Uterus (tissue), 4 donors: ENCODE data around the gene CXCL12. TPM values are rescaled to one million over a fixed set of nuclear protein-coding genes. Genes with fewer than 3 reads are reported as not detected.
A peak's percentile ranks its signal among the peaks of the same experiment; 100 is the strongest.

Experiments used
- DNase-seq, 2 donors: peaks; one replicate each; pipeline ENCODE4 v3.0.0-alpha.2; 2019 to 2020
- H3K27ac ChIP-seq, 2 donors: fragments of 200-600 bp; sonication (generic); 1 replicate in 1 of 2; 2 replicates in 1 of 2; pipeline ENCODE4 v1.5.1; 2016 to 2018
- H3K27me3 ChIP-seq, 2 donors: fragments of 200-600 bp; sonication (generic); one replicate each; pipeline ENCODE4 v1.5.1; 2018 to 2019; ENCODE audit warnings: control low read depth in 1 of 2
- H3K36me3 ChIP-seq, 2 donors: fragments of 200-600 bp; sonication (generic); one replicate each; pipeline ENCODE4 v1.5.1; 2019; ENCODE audit warnings: control low read depth in 1 of 2
- H3K4me1 ChIP-seq, 2 donors: fragments of 200-600 bp; sonication (generic); one replicate each; pipeline ENCODE4 v1.5.1; 2018 to 2019; ENCODE audit warnings: control low read depth in 1 of 2
- H3K4me3 ChIP-seq, 2 donors: fragments of 200-600 bp; sonication (generic); 1 replicate in 1 of 2; 2 replicates in 1 of 2; pipeline ENCODE4 v1.5.1; 2018 to 2019; ENCODE audit warnings: mild to moderate bottlenecking in 1 of 2
- H3K9me3 ChIP-seq, 2 donors: fragments of 200-600 bp; sonication (generic); one replicate each; pipeline ENCODE4 v1.5.1; 2019; ENCODE audit warnings: control low read depth in 1 of 2
- POLR2A ChIP-seq, 2 donors: fragments of 450-650 bp; IDR thresholded peaks; one replicate each; pipeline ENCODE4 v1.6.1; 2016; ENCODE audit warnings: antibody characterized with exemption in 2 of 2, mild to moderate bottlenecking in 1 of 2, moderate library complexity in 1 of 2
- intact Hi-C: fragments of 100-400 bp; cut with DNase I; formaldehyde crosslinking; loops from one replicate; pipeline ENCODE4 v1.15.1; 2023; ENCODE audit warnings: low total_unique reads
- total RNA-seq, 4 donors: library from RNA; depleted of rRNA in 3 of 4; stranded (reverse); fragments of >200 nt in 3 of 4; gene quantifications; one replicate each; pipeline versions ENCODE4 v1.1.0 to v1.2.4, GENCODE V29; 2014 to 2023
- TF ChIP-seq, protein P1 (sequence below), 4 experiments: fragments of 200-600 bp in 2 of 4; fragments of 450-650 bp in 2 of 4; sonication (generic) in 2 of 4; IDR thresholded peaks; one replicate each; pipeline ENCODE4 v1.5.1; 2016 to 2019; ENCODE audit warnings: antibody characterized with exemption in 4 of 4, mild to moderate bottlenecking in 2 of 4, moderate library complexity in 1 of 4
- donor health status: DM: yes; HTN: yes; CAD: no.

CXCL12 gene
- total RNA-seq, 4 donors from 2014 or later, result 44.8 to 146 (median 97.5) TPM

- peak overlapping the region; percentile 85 to 88 for H3K27ac ChIP-seq
- H3K36me3 ChIP-seq, result no peaks in the 10 kb centered on the region
- H3K9me3 ChIP-seq, result no peaks in the 10 kb centered on the region
- H3K4me1 ChIP-seq, result peaks cover 0 to 10% of the 10 kb centered on the region in 2 donors
- TF ChIP-seq POLR2A (IDR thresholded peaks at IDR 0.05), result peak in 1 of 2 donors; percentile 21
- TF ChIP-seq, protein P1, sequence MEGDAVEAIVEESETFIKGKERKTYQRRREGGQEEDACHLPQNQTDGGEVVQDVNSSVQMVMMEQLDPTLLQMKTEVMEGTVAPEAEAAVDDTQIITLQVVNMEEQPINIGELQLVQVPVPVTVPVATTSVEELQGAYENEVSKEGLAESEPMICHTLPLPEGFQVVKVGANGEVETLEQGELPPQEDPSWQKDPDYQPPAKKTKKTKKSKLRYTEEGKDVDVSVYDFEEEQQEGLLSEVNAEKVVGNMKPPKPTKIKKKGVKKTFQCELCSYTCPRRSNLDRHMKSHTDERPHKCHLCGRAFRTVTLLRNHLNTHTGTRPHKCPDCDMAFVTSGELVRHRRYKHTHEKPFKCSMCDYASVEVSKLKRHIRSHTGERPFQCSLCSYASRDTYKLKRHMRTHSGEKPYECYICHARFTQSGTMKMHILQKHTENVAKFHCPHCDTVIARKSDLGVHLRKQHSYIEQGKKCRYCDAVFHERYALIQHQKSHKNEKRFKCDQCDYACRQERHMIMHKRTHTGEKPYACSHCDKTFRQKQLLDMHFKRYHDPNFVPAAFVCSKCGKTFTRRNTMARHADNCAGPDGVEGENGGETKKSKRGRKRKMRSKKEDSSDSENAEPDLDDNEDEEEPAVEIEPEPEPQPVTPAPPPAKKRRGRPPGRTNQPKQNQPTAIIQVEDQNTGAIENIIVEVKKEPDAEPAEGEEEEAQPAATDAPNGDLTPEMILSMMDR (IDR thresholded peaks at IDR 0.05), result peak; percentile 90 to 97 (median 94)
- no peaks in the 10 kb centered on the region for H3K27me3 ChIP-seq
- intact Hi-C loops, result loop anchor here (10.0 kb wide), 2 partner anchors 468 to 712 kb away; no protein-coding TSS in a partner anchor
- H3K4me3 ChIP-seq, result peak overlapping the region in 1 of 2 donors; percentile 5
- DNase-seq, result peak; percentile 68 to 78
Observed at GRCh38 chr10:44386546-44387052, 1.7 kb upstream of the CXCL12 start.

- H3K9me3 ChIP-seq, result no peaks in the 10 kb centered on the region
- peak overlapping the region; percentile 66 to 77 for H3K4me3 ChIP-seq
- peaks cover 0 to 10% of the 10 kb centered on the region in 2 donors for H3K4me1 ChIP-seq
- peak overlapping the region; percentile 85 to 88 for H3K27ac ChIP-seq
- intact Hi-C loops, result loop anchor here (10.0 kb wide), 2 partner anchors 469 to 711 kb away; no protein-coding TSS in a partner anchor
- TF ChIP-seq, protein P1 (IDR thresholded peaks at IDR 0.05), result no peak
- no peak for TF ChIP-seq POLR2A (IDR thresholded peaks at IDR 0.05)
- peak; percentile 36 to 37 for DNase-seq
- H3K36me3 ChIP-seq, result no peaks in the 10 kb centered on the region
- no peaks in the 10 kb centered on the region for H3K27me3 ChIP-seq
Observed at GRCh38 chr10:44385696-44386441, 972 bp upstream of the CXCL12 start.

- H3K36me3 ChIP-seq, result no peaks in the 10 kb centered on the region
- TF ChIP-seq, protein P1 (IDR thresholded peaks at IDR 0.05), result no peak
- TF ChIP-seq POLR2A (IDR thresholded peaks at IDR 0.05), result no peak
- H3K27me3 ChIP-seq, result no peaks in the 10 kb centered on the region
- intact Hi-C loops, result loop anchor here (10.0 kb wide), 2 partner anchors 470 to 710 kb away; no protein-coding TSS in a partner anchor
- no peaks in the 10 kb centered on the region for H3K9me3 ChIP-seq
- no peak for DNase-seq
- H3K4me3 ChIP-seq, result peak overlapping the region; percentile 66 to 77
- peak overlapping the region; percentile 85 to 88 for H3K27ac ChIP-seq
- peaks cover 0 to 14% of the 10 kb centered on the region in 2 donors for H3K4me1 ChIP-seq
Observed at GRCh38 chr10:44384601-44385025, 284 bp downstream of the CXCL12 start.

- Histone ChIP-seq H3K27me3 (no peaks in the 10 kb centered on the region), H3K4me1 (peaks cover 0 to 14% of the 10 kb centered on the region in 2 donors)
- DNase-seq, result peak; percentile 30 to 48
Observed at GRCh38 chr10:44383749-44384600, 922 bp downstream of the CXCL12 start.

More at GRCh38 chr10:44383749-44384600, 922 bp downstream of the CXCL12 start:
- Histone ChIP-seq H3K27ac (peak overlapping the region; percentile 85 to 88), H3K36me3 (no peaks in the 10 kb centered on the region), H3K4me3 (peak overlapping the region; percentile 66 to 77), H3K9me3 (no peaks in the 10 kb centered on the region)
- TF ChIP-seq POLR2A (IDR thresholded peaks at IDR 0.05), result peak in 1 of 2 donors; percentile 15
- TF ChIP-seq, protein P1 (IDR thresholded peaks at IDR 0.05), result no peak
- intact Hi-C loops, result loop anchor here (10.0 kb wide), 2 partner anchors 471 to 709 kb away; no protein-coding TSS in a partner anchor
